GF-D8 (cell line): ENCODE results near the gene TBC1D9.
"Not testable (repeated sequence)": the region's sequence is repeated elsewhere in the genome, so short reads cannot be mapped to it uniquely, and the experiment has no call there.

Experiments used
- DNase-seq: peaks from one replicate; lab custom pipeline; 2025; lab: John Stamatoyannopoulos, UW

The TBC1D9 gene

GRCh38 chr4:140756319-140757231 lies at the start of gene TBC1D9:
Gene TBC1D9 (minus strand): TSS chr4:140756385. CDS start chr4:140756045, 340 bp downstream.
- no peak for DNase-seq

- no peak for DNase-seq
Measured at GRCh38 chr4:140805293-140805692, 49.1 kb upstream of the TBC1D9 start.

GRCh38 chr4:140802591-140802990 lies 46.4 kb upstream of the TBC1D9 start:
- DNase-seq, result no peak

GRCh38 chr4:140800666-140801065 lies 44.5 kb upstream of the TBC1D9 start:
- no peak for DNase-seq

- no peak for DNase-seq
Measured at GRCh38 chr4:140799686-140800225, 43.6 kb upstream of the TBC1D9 start.

GRCh38 chr4:140793291-140793690 lies 37.1 kb upstream of the TBC1D9 start:
- no peak for DNase-seq

- DNase-seq, result no peak
Measured at GRCh38 chr4:140790765-140791164, 34.6 kb upstream of the TBC1D9 start.

- no peak for DNase-seq
Measured at GRCh38 chr4:140790171-140790570, 34.0 kb upstream of the TBC1D9 start.

GRCh38 chr4:140789759-140790158 lies 33.6 kb upstream of the TBC1D9 start:
- no peak for DNase-seq

- not testable (repeated sequence) for DNase-seq
Measured at GRCh38 chr4:140782787-140783186, 26.6 kb upstream of the TBC1D9 start.

GRCh38 chr4:140781596-140781995 lies 25.4 kb upstream of the TBC1D9 start:
- no peak for DNase-seq

- no peak for DNase-seq
Measured at GRCh38 chr4:140777894-140778293, 21.7 kb upstream of the TBC1D9 start.

GRCh38 chr4:140777386-140777785 lies 21.2 kb upstream of the TBC1D9 start:
- no peak for DNase-seq

GRCh38 chr4:140776556-140776955 lies 20.4 kb upstream of the TBC1D9 start:
- DNase-seq, result no peak

- no peak for DNase-seq
Measured at GRCh38 chr4:140774956-140775355, 18.8 kb upstream of the TBC1D9 start.

GRCh38 chr4:140774510-140774909 lies 18.3 kb upstream of the TBC1D9 start:
- DNase-seq, result no peak

- no peak for DNase-seq
Measured at GRCh38 chr4:140769209-140769608, 13.0 kb upstream of the TBC1D9 start.

GRCh38 chr4:140764785-140765392 lies 8.7 kb upstream of the TBC1D9 start:
- no peak for DNase-seq

- DNase-seq, result no peak
Measured at GRCh38 chr4:140762202-140762601, 6.0 kb upstream of the TBC1D9 start.

GRCh38 chr4:140757232-140757630 lies 1.0 kb upstream of the TBC1D9 start:
- no peak for DNase-seq

- DNase-seq, result no peak
Measured at GRCh38 chr4:140755774-140756318, 339 bp downstream of the TBC1D9 start.

GRCh38 chr4:140754918-140755773 lies 1.0 kb downstream of the TBC1D9 start:
- DNase-seq, result no peak
